ENCODE results near the gene SNTB2. TPM values are rescaled to one million over a fixed set of nuclear protein-coding genes. Genes with fewer than 3 reads are reported as not detected.

SNTB2 gene
- polyA plus RNA-seq, 1 donor from 2014 or later, result 3.8 TPM

Other genes starting within 250 kb of the SNTB2 start
- gene HAS3, start 81.5 kb upstream of the SNTB2 start, polyA plus RNA-seq, result 0.09 TPM
- 184 TPM for gene CHTF8, start 54.6 kb upstream of the SNTB2 start, polyA plus RNA-seq
- gene UTP4, start 54.5 kb upstream of the SNTB2 start, polyA plus RNA-seq, result 55.0 TPM
- 46.3 TPM for gene VPS4A, start 124.2 kb downstream of the SNTB2 start, polyA plus RNA-seq
- gene PDF, start 143.4 kb downstream of the SNTB2 start, polyA plus RNA-seq, result 20.1 TPM
- gene COG8, start 152.4 kb downstream of the SNTB2 start, polyA plus RNA-seq, result 42.9 TPM
- gene NIP7, start 152.6 kb downstream of the SNTB2 start, polyA plus RNA-seq, result 22.8 TPM
- gene TMED6, start 164.6 kb downstream of the SNTB2 start, polyA plus RNA-seq, result not detected
- gene TERF2, start 198.8 kb downstream of the SNTB2 start, polyA plus RNA-seq, result 50.7 TPM
- gene CYB5B, start 237.5 kb downstream of the SNTB2 start, polyA plus RNA-seq, result 98.9 TPM